Measurements from ENCODE around the gene PHLDA3.
A peak's percentile ranks its signal among the peaks of the same experiment; 100 is the strongest.

PHLDA3 gene

GRCh38 chr1:201459052-201459451 lies 9.9 kb downstream of the PHLDA3 start:
- no peak for DNase-seq (ENCODE audit: low read depth, low spot score)
- in situ Hi-C loops (cut with HindIII; ENCODE audit: low sequenced_read_pairs), result no loop called here
- TF ChIP-seq, protein P1, sequence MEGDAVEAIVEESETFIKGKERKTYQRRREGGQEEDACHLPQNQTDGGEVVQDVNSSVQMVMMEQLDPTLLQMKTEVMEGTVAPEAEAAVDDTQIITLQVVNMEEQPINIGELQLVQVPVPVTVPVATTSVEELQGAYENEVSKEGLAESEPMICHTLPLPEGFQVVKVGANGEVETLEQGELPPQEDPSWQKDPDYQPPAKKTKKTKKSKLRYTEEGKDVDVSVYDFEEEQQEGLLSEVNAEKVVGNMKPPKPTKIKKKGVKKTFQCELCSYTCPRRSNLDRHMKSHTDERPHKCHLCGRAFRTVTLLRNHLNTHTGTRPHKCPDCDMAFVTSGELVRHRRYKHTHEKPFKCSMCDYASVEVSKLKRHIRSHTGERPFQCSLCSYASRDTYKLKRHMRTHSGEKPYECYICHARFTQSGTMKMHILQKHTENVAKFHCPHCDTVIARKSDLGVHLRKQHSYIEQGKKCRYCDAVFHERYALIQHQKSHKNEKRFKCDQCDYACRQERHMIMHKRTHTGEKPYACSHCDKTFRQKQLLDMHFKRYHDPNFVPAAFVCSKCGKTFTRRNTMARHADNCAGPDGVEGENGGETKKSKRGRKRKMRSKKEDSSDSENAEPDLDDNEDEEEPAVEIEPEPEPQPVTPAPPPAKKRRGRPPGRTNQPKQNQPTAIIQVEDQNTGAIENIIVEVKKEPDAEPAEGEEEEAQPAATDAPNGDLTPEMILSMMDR (IDR thresholded peaks at IDR 0.05; ENCODE audit: low read depth, low read length), result no peak
- H3K4me3 ChIP-seq (ENCODE audit: low read depth, low read length), result no peak overlapping the region

DNA sequence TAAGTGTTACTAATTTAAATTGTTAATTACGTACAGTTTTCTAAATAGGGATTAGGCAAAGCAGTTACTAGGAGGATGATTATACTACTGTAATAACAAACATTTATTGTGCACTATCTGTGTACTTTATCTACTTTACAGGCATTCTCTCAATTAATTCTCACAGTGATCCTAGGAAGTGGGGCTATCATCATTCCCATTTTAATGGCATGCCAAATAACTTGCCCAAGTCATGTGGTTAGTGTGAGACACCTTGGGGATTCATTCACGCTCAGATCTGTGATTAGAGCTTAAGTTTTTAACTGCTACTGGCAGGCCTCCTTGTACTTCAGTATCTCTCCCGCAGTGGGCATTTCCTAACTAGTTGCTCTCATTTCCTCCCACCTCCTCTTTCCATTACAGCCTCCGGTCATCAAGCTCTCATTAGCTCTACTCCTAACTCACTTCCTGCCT lies 11.5 kb downstream of the PHLDA3 start:
- TF ChIP-seq, protein P1 (IDR thresholded peaks at IDR 0.05; ENCODE audit: low read depth, low read length), result no peak
- DNase-seq (ENCODE audit: low read depth, low spot score), result no peak
- in situ Hi-C loops (cut with HindIII; ENCODE audit: low sequenced_read_pairs), result no loop called here
- H3K4me3 ChIP-seq (ENCODE audit: low read depth, low read length), result no peak overlapping the region

GRCh38 chr1:201456499-201457309 lies 12.3 kb downstream of the PHLDA3 start:
- peak; percentile 92 for DNase-seq (ENCODE audit: low read depth, low spot score)
- in situ Hi-C loops (cut with HindIII; ENCODE audit: low sequenced_read_pairs), result no loop called here
- no peak overlapping the region for H3K4me3 ChIP-seq (ENCODE audit: low read depth, low read length)
- TF ChIP-seq, protein P1 (IDR thresholded peaks at IDR 0.05; ENCODE audit: low read depth, low read length), result no peak

GRCh38 chr1:201455098-201455497 lies 13.9 kb downstream of the PHLDA3 start:
- DNase-seq (ENCODE audit: low read depth, low spot score), result no peak
- in situ Hi-C loops (cut with HindIII; ENCODE audit: low sequenced_read_pairs), result no loop called here
- H3K4me3 ChIP-seq (ENCODE audit: low read depth, low read length), result no peak overlapping the region
- TF ChIP-seq, protein P1 (IDR thresholded peaks at IDR 0.05; ENCODE audit: low read depth, low read length), result no peak

GRCh38 chr1:201454608-201455007 lies 14.4 kb downstream of the PHLDA3 start:
- H3K4me3 ChIP-seq (ENCODE audit: low read depth, low read length), result no peak overlapping the region
- TF ChIP-seq, protein P1 (IDR thresholded peaks at IDR 0.05; ENCODE audit: low read depth, low read length), result no peak
- no peak for DNase-seq (ENCODE audit: low read depth, low spot score)
- in situ Hi-C loops (cut with HindIII; ENCODE audit: low sequenced_read_pairs), result no loop called here

GRCh38 chr1:201452866-201453265 lies 16.1 kb downstream of the PHLDA3 start:
- in situ Hi-C loops (cut with HindIII; ENCODE audit: low sequenced_read_pairs), result no loop called here
- DNase-seq (ENCODE audit: low read depth, low spot score), result no peak
- H3K4me3 ChIP-seq (ENCODE audit: low read depth, low read length), result no peak overlapping the region
- TF ChIP-seq, protein P1 (IDR thresholded peaks at IDR 0.05; ENCODE audit: low read depth, low read length), result no peak

Data from astrocyte of the spinal cord (primary cell).